GM18951 (cell line): ENCODE data around the gene ZNF555.
"Not testable (repeated sequence)": the region's sequence is repeated elsewhere in the genome, so short reads cannot be mapped to it uniquely, and the experiment has no call there.

Experiments used
- POLR2A ChIP-seq: IDR thresholded peaks from 4 replicates; pipeline ENCODE4 v1.6.1; 2011; ENCODE audit warnings: mild to moderate bottlenecking; ENCODE audit not compliant: insufficient read length, insufficient read depth; ENCODE audit errors: extremely low read depth
- in situ Hi-C: fragments of 300-500 bp; cut with MboI; formaldehyde crosslinking; loops from one replicate; pipeline ENCODE4 v1.12.0; 2022; ENCODE audit warnings: low sequenced_read_pairs, mixed read lengths, inconsistent platforms; ENCODE audit not compliant: unreplicated experiment

ZNF555 gene

DNA sequence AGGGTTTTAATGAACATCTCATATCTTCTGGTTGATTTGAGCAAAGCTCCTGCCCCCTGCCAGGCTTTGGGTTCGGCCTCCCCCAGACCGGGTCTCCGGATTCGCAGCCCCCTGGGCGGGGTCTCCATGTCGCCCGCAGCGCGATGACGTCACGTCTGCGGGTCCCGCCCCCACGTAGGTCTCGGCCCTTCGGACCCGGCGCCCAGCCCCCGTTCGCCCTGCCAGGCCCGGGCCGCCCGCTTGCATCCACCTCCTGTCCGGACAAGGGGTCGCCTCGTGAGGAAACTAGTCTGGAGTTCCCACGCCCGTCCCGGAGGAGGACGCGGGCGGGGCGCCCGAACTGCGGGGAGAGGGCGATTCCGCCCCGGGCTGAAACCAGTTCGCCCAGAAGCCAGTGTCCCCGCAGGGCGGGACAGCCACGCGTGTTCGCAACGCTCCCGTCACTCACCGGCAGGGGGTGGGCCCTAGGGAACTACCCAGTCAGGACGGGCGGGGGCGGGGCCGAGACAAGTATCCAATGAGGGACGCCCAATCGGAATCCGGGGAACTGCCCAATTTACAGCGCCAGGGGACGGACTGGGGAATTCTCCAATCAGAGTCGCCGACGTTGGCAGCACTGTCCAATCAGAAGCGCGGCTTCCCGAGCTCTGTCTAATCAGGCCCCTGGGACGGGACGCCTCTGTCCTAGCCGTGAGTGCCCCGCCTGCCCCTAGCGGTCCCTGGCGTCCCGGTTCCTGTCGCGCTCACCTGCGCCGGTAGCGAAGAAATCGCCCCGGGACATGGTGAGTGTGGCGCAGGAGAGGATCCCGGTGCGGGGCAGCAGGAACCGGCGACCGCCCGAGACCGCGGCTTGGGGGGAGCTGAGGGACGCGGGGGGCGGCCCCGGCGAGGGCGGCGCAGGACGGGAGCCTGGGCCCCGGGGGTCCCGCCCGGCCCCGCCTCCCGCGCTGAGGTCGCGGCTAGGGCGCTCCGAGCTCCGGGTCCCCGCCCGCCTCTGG is at the start of gene ZNF555:
TSS of gene ZNF555 (plus strand) at position 682 of the 998 bp plus-strand sequence. CDS start at position 780, 98 bp downstream.
- TF ChIP-seq POLR2A = peak; percentile 46

DNA sequence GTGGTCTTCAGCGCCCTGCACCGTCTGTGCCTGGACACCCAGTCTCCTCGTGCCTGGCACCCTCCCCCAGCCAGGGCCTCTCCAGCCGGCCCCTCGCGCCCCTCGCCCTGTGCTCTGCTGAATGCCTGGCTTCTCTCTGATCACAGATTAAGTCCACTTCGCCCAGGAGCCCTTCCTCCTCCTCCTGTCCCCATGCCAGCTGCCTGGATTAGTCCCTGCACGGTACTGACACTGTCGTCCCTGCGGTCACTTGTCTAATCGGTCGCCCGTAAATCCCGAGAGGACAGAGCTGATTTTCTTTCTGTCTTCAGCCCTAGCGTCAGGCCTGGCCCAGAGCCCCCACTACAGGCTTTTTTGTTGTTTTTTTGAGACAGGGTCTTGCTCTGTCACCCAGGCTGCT is 49.4 kb upstream of the ZNF555 start:
- in situ Hi-C loops = no loop called here
- TF ChIP-seq POLR2A = no peak

More for the DNA sequence above, at the start of gene ZNF555:
- in situ Hi-C loops = no loop called here

DNA sequence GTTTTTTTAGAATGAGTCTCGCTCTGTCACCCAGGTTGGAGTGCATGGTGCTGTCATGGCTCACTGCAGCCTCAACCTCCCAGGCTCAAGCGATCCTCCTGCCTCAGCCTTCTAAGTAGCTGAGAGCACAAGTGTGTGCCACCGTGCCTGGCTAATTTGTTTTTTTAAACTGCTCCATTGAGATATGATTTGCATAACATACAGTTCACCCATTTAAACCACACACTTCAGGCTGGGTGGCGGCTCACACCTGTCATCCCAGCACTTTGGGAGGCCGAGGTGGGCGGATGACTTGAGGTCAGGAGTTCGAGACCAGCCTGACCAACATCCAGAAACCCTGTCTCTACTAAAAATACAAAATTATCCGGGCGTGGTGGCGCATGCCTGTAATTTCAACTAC is 48.6 kb upstream of the ZNF555 start:
- in situ Hi-C loops = not testable (repeated sequence)

DNA sequence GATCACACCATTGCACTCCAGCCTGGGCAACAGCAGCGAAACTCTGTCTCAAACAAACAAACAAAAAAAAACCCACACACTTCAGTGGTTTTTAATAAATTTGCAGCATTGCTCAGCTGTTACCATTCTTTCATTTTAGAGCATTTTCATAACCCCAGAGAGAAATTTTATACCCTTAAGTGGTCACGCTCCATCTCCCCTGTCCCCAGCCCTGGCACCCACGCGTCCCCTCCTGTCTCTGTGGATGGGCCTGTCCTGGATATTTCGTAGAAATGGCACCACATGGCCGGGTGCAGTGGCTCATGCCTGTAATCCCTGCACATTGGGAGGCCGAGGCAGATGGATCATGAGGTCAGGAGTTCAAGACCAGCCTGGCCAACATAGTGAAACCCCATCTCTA is 48.1 kb upstream of the ZNF555 start:
- no peak for TF ChIP-seq POLR2A
- in situ Hi-C loops = no loop called here

DNA sequence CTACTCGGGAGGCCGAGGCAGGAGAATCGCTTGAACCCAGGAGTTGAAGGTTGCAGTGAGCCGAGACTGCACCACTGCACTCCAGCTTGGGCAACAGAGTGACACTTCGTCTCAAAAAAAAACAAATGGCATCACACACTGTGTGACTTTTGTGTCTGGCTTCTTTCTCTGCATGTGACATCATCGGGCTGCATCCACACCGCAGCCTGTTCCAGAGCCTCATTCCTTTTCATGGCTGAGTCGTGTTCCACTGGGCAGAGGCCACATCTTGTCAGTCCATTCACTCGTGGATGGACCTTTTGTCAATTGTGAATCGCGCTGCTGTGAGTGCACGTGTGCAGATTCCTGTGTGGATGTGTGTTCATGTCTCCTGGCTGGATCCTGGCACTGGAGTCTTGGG is 47.7 kb upstream of the ZNF555 start:
- no peak for TF ChIP-seq POLR2A
- in situ Hi-C loops = no loop called here

DNA sequence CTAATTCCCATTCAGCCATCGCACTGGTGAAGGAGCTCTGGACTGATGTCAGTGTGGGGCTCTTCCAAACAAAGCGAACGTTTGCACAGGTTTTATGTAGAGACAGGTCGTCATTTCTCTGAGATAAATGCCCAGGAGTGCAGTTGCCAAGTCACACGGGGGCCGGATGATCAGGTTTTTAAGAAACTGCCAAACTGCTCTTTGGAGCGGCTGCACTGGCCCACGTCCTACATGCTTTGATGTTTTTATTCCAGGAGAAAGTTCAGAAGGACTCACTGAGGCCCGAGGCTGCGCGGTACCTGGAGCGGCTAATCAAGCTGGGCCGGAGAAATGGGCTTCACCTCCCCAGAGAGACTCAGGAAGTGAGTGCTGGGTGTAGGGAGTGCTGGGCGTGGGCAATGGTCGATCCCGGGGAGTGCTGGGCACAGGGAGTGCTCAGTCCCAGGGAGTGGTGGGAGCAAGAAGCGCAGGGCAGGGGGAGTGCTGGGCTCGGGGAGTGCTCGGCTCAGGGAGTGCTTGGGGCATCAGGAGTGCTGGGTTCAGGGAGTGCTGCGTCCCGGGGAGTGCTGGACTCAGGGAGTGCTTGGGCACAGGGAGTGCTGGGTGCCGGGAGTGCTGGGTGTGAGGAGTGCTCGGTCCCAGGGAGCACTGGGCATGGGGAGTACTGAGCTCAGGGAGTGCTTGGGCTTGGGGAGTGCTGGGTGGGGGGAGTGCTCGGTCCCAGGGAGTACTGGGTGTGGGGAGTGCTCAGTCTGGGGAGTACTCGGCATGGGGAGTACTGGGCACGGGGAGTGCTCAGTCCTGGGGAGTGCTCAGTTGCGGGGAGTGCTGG is 45.2 kb upstream of the ZNF555 start:
- in situ Hi-C loops = no loop called here
- TF ChIP-seq POLR2A = no peak

DNA sequence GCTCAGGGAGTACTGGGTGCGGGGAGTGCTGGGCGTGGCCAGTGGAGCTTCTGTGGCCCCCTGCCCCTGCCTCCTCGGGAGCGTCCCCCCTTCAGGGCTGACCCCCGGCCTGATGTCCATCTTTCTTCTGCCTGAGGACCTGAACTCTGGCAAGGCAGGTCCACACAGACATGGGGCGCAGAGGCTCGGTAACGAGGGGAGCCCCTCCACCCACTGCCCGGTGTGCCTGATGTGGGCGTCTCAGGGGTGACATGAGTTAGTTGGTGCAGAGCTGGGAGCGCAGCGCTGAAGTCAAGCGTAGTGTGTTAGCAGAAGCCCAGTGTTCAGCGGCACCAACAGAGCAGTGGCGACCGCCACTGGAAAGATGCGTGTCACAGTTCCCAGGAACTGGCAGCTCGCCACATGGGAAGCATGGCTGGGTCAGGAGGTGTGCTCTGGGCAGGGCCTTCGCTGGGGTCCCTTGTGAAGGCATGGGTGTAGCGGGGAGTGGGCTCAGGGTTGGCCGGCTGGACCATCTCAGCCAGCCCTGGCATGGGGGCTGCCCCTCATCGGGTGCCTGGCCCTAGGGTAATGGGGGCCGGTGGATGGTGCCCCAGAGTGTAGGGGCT is 44.5 kb upstream of the ZNF555 start:
- no peak for TF ChIP-seq POLR2A
- in situ Hi-C loops = no loop called here

DNA sequence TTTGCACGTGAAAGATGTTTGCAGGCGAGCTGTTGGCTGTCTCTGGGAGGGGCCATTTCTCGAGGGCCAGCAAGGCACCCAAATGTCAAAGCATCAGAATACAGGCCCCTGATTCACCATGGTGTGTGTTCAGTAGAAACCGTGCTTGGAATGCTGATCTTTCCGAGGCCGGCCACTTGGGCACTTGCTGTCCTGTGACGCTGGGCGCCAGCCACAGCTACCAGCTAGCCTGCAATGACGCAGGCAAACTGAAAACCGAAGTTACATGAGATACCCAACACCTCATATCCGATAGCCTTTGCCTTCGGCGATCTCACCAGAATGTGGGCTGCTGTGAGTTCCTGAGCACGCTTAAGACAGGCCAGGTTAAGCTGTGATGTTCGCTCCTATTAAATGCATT is 44.0 kb upstream of the ZNF555 start:
- no peak for TF ChIP-seq POLR2A
- in situ Hi-C loops = no loop called here

DNA sequence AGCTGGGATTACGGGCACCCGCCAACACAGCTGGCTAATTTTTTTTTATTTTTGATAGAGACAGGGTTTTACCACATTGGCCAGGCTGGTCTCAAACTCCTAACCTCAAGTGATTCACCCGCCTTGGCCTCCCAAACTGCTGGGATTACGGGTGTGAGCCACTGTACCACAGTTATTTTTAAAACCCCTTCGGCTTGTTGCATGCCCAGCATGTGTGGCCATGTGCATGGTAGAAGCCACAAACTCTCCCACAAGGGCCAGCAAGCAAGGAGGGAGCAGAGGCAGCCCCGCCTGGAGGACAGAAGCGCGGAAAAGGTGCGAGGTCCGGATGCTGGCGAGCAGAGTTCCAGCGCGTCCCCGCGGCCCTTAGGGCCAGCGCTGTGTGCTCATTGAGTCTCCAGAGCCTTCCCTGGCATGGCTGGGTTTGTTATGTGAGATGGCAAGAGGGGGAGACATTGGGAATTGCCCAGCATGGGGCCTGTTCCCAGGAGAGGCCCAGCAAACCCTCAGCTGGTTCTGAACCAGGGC is 43.1 kb upstream of the ZNF555 start:
- no peak for TF ChIP-seq POLR2A
- in situ Hi-C loops = no loop called here

DNA sequence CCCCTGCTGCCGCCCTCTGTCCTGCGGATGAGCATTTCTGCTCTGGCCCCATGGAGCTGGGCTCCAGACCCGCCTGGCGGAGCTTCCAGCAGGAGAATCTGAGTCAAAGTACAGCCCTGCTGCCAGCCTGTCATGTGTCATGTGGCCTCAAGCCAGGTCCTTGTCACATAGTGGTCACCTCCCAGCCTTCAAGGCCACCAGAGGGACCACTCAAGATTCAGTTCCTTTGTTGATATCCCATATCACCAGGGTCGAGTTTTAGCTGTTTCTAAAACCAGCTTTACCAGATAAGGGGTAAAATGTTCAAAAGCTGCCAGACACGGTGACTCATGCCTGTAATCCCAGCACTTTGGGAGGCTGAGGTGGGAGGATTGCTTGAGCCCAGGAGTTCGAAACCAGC is 42.5 kb upstream of the ZNF555 start:
- TF ChIP-seq POLR2A = no peak

DNA sequence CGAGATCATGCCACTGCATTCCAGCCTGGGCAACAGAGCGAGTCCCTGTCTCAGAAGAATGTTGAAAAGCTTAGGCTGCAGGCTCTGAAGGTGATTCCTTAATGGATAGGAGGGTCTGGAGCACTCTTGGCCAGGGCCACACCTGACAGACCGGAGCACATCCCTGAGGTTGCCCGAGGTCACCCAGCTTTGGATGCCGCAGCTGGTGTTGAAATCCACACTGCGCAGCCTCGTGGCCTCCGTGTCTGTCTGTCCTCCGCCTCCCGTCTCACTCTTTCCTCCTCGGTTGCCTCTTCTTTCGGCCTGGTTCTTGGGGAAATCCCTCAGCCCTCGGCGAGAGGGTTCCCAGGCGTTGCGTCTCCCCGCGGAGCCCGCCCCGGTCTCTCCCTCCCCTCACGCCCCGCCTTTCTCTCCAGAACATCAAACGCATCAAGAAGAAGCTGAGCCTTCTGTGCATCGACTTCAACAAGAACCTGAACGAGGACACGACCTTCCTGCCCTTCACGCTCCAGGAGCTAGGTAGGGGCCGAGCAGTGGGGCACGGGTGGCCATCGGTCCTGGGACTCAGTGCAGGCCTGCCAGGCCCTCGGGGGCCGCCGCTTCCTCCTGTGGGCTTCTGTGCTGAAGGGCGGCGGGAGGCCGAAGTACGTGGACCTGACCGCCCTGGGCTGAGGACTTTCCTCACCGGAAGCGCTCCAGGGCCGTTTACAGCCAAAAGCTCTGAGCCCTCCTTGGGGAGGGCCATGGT is 41.8 kb upstream of the ZNF555 start:
- in situ Hi-C loops = no loop called here
- TF ChIP-seq POLR2A = no peak

More for the DNA sequence above, 42.5 kb upstream of the ZNF555 start:
- in situ Hi-C loops = no loop called here

DNA sequence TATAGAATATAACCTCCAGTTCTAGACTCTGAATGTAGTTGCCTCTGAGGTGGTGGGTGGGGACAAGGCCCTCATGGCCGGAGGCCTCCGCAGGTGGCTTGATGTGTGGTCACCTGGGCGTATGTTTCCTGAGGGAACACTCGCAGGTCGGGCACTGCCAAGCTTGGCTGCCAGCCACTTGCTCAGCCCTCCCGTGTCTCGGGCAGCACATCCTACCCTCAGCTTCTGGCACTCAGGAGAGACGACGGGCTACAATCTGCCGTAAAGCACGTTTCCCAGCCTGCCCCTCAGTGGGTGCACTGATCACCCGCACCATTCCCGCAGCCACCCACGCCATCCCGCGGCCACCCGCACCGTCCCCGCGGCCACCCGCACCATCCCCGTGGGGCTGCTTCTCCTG is 40.8 kb upstream of the ZNF555 start:
- TF ChIP-seq POLR2A = no peak
- in situ Hi-C loops = no loop called here
